Activated CD4-positive, alpha-beta T cell treated with anti-CD3 and anti-CD28 coated beads for 36 hours (primary cell): ENCODE data around the gene BMPER. TPM values are rescaled to one million over a fixed set of nuclear protein-coding genes. Genes with fewer than 3 reads are reported as not detected.

Source experiments
- ATAC-seq: fragments of 200-7000 bp; cut with Tn5 transposase; one replicate; pipeline ENCODE4 v1.10.0; 2021; ENCODE audit warnings: mild to moderate bottlenecking, moderate library complexity
- CTCF ChIA-PET: fragments of 350-600 bp; sonication (Branson Sonifier 250); formaldehyde crosslinking; loops from one replicate; lab custom pipeline; 2021; ENCODE audit warnings: antibody characterized with exemption; lab: Charles Lee
- POLR2A ChIA-PET: fragments of 350-600 bp; sonication (Branson Sonifier 250); formaldehyde crosslinking; loops from one replicate; lab custom pipeline; 2021; ENCODE audit warnings: antibody characterized with exemption, inconsistent platforms; lab: Charles Lee
- DNase-seq: peaks from one replicate; pipeline ENCODE4 v3.0.0-alpha.2; 2020
- H3K27ac Mint-ChIP-seq: one replicate; pipeline ENCODE4 v1.8.0; 2021; ENCODE audit warnings: mixed read lengths
- H3K27me3 Mint-ChIP-seq: one replicate; pipeline ENCODE4 v1.8.0; 2021; ENCODE audit warnings: mixed read lengths
- H3K36me3 Mint-ChIP-seq: one replicate; pipeline ENCODE4 v1.8.0; 2021; ENCODE audit warnings: low read depth, mixed read lengths
- H3K4me1 Mint-ChIP-seq: one replicate; pipeline ENCODE4 v1.8.0; 2021; ENCODE audit warnings: mixed read lengths
- H3K4me3 Mint-ChIP-seq: one replicate; pipeline ENCODE4 v1.8.0; 2021; ENCODE audit warnings: mild to moderate bottlenecking, moderate library complexity, mixed read lengths
- H3K9me3 Mint-ChIP-seq: one replicate; pipeline ENCODE4 v1.8.0; 2021; ENCODE audit warnings: low read depth, mixed read lengths
- intact Hi-C, 2 experiments: fragments of 100-400 bp; cut with DNase I in 1 of 2; cut with micrococcal nuclease in 1 of 2; formaldehyde crosslinking; loops; one replicate each; pipeline versions ENCODE4 v1.14.2 to v1.15.1; 2022 to 2024; cut with DNase I, micrococcal nuclease
- total RNA-seq, 2 experiments: library from RNA; stranded (reverse); gene quantifications; one replicate each; pipeline ENCODE4 v1.2.3, GENCODE V29; 2021

The BMPER gene
- total RNA-seq, 2 experiments from 2014 or later = not detected

GRCh38 chr7:33909318-33909717 is 4.0 kb downstream of the BMPER start:
- ChIA-PET POLR2A (no interaction called here), CTCF (interaction anchor here (0.6 to 4.3 kb wide), 3 partner anchors 13 to 467 kb away, joined by 3 to 15 read pairs (median 5); no protein-coding TSS in a partner anchor)
- Mint-ChIP-seq H3K4me1 (peaks cover 2% of the 10 kb centered on the region), H3K36me3 (no peaks in the 10 kb centered on the region), H3K27ac (no peak overlapping the region), H3K27me3 (peaks cover 27% of the 10 kb centered on the region), H3K4me3 (no peak overlapping the region), H3K9me3 (no peaks in the 10 kb centered on the region)
- ATAC-seq = no peak
- DNase-seq = no peak
- intact Hi-C loops = loop anchor here in 1 of 2 experiments (10.0 kb wide), 1 partner anchor 1345 kb away; the partner anchor contains the start of gene TBX20

- ChIA-PET POLR2A (no interaction called here), CTCF (interaction anchor here (0.6 to 4.3 kb wide), 3 partner anchors 14 to 467 kb away, joined by 3 to 15 read pairs (median 5); no protein-coding TSS in a partner anchor)
- intact Hi-C loops = loop anchor here in 1 of 2 experiments (10.0 kb wide), 1 partner anchor 1345 kb away; the partner anchor contains the start of gene TBX20
- H3K4me3 Mint-ChIP-seq = no peak overlapping the region
- H3K27ac Mint-ChIP-seq = no peak overlapping the region
- H3K4me1 Mint-ChIP-seq = no peaks in the 10 kb centered on the region
- H3K27me3 Mint-ChIP-seq = peaks cover 25% of the 10 kb centered on the region
- DNase-seq (no peak), ATAC-seq (no peak)
- no peaks in the 10 kb centered on the region for H3K36me3 Mint-ChIP-seq
- no peaks in the 10 kb centered on the region for H3K9me3 Mint-ChIP-seq
Measured at GRCh38 chr7:33909755-33910154, 4.4 kb downstream of the BMPER start.

DNA sequence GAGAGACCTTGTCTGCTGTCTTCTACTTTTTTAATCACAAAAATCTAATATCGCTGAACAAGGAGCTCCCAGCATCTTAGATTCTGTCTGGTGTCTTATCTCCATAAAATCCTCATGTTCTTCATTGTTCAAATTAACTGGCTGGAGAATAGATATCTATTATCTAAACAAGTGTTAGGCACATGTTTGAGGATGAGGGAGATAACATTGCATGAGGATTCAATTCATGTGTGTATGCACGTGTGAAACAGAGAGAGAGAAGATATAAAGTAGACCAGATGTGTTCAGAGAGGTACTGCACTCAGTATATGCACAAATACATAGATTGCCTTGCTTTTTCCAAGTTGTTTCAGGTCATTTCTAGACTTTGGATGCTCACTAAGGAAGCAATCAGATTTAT is 5.4 kb downstream of the BMPER start:
- ATAC-seq (no peak), DNase-seq (no peak)
- Mint-ChIP-seq H3K36me3 (no peaks in the 10 kb centered on the region), H3K9me3 (no peaks in the 10 kb centered on the region), H3K4me1 (no peaks in the 10 kb centered on the region), H3K27me3 (peaks cover 25% of the 10 kb centered on the region), H3K4me3 (no peak overlapping the region), H3K27ac (no peak overlapping the region)
- ChIA-PET CTCF (no interaction called here), POLR2A (no interaction called here)
- intact Hi-C loops = no loop called here

GRCh38 chr7:33916357-33917081 is 11.2 kb downstream of the BMPER start:
- intact Hi-C loops = no loop called here
- Mint-ChIP-seq H3K36me3 (no peaks in the 10 kb centered on the region), H3K27ac (no peak overlapping the region), H3K4me3 (no peak overlapping the region), H3K27me3 (no peaks in the 10 kb centered on the region), H3K4me1 (no peaks in the 10 kb centered on the region), H3K9me3 (no peaks in the 10 kb centered on the region)
- POLR2A ChIA-PET = no interaction called here
- DNase-seq (no peak), ATAC-seq (no peak)
- CTCF ChIA-PET = interaction anchor here (0.7 to 2.4 kb wide), 4 partner anchors 15 to 732 kb away, joined by 3 to 7 read pairs (median 4); no protein-coding TSS in a partner anchor

DNA sequence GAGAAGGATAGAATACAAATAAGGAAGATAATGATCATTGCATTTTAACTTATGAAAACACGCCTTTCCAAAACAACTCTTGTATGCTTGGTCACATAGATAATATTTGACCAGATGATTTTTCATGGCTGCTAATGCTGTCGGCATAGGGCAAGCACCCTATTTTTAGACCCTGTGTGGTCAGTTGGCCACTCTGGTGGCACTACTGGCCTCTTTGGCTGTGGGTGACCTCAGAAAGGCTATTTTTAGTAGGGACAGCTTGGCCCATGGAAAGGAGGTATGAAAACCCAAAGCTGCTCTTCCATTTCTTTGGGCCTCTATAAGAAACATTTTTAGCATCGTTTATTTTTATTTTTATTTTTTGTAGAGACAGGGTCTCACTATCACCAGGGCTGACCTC is 12.3 kb downstream of the BMPER start:
- H3K4me3 Mint-ChIP-seq = no peak overlapping the region
- no peak overlapping the region for H3K27ac Mint-ChIP-seq
- H3K4me1 Mint-ChIP-seq = no peaks in the 10 kb centered on the region
- ChIA-PET CTCF (no interaction called here), POLR2A (no interaction called here)
- no peaks in the 10 kb centered on the region for H3K36me3 Mint-ChIP-seq
- H3K27me3 Mint-ChIP-seq = no peaks in the 10 kb centered on the region
- ATAC-seq = no peak
- intact Hi-C loops = no loop called here
- H3K9me3 Mint-ChIP-seq = no peaks in the 10 kb centered on the region
- no peak for DNase-seq

DNA sequence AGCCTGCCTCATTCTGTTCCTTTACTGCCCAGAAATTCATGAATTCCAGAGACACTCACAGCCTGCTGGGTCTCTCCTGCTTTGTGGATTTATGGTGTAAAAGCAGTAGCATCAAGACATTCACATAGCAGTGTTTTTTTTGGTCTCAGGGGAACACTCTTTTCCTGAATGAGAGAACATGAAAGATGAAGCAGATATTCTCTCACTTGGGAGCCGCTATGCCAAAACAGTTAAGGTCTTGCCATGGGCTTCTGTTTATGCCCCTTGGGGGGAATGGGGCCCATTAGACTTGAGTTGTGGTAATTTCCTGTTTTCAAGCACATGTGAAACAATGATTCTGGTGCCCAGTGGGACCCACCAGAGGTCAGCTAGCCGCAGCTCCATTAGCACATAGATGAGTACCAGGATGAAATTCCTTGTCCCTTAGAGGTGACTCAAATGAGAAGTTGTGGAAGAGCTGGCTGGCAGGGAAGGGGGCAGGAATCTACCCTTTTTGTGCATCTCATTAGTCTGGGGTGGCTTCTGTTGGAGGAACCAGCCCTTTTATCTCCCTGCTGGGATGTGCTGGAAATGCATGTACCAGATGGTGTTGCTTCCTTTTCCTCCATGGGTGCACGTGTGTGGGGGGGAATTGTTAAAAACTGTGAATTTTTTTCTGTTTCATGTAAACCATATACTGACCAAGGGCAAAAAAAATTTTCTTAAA is 13.3 kb downstream of the BMPER start:
- H3K4me1 Mint-ChIP-seq = no peaks in the 10 kb centered on the region
- DNase-seq (no peak), ATAC-seq (no peak)
- CTCF ChIA-PET = no interaction called here
- no peaks in the 10 kb centered on the region for H3K36me3 Mint-ChIP-seq
- H3K4me3 Mint-ChIP-seq = no peak overlapping the region
- POLR2A ChIA-PET = no interaction called here
- intact Hi-C loops = no loop called here
- no peaks in the 10 kb centered on the region for H3K9me3 Mint-ChIP-seq
- no peak overlapping the region for H3K27ac Mint-ChIP-seq
- H3K27me3 Mint-ChIP-seq = no peaks in the 10 kb centered on the region

DNA sequence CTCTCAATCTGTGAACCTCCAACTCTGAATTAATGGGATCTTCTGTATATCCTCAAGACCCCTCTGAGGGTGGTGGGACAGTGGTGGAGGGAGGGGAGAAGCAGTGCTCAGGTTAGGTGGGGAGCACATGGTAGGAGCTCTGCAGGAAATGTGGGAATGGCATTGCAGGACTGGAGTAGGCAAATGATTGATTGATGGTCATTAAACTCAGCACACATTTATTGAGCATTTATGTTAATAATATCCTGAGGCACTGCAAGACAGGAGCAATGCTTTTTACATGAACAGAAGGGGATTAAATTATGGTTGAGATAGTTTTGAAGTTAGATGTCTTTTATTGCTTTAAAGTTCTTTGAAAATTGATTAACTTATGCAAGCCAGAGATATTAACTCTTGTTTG is 14.1 kb downstream of the BMPER start:
- Mint-ChIP-seq H3K9me3 (no peaks in the 10 kb centered on the region), H3K36me3 (no peaks in the 10 kb centered on the region), H3K27me3 (no peaks in the 10 kb centered on the region), H3K4me3 (no peak overlapping the region), H3K4me1 (no peaks in the 10 kb centered on the region), H3K27ac (no peak overlapping the region)
- intact Hi-C loops = no loop called here
- CTCF ChIA-PET = no interaction called here
- ATAC-seq = no peak
- POLR2A ChIA-PET = no interaction called here
- no peak for DNase-seq

DNA sequence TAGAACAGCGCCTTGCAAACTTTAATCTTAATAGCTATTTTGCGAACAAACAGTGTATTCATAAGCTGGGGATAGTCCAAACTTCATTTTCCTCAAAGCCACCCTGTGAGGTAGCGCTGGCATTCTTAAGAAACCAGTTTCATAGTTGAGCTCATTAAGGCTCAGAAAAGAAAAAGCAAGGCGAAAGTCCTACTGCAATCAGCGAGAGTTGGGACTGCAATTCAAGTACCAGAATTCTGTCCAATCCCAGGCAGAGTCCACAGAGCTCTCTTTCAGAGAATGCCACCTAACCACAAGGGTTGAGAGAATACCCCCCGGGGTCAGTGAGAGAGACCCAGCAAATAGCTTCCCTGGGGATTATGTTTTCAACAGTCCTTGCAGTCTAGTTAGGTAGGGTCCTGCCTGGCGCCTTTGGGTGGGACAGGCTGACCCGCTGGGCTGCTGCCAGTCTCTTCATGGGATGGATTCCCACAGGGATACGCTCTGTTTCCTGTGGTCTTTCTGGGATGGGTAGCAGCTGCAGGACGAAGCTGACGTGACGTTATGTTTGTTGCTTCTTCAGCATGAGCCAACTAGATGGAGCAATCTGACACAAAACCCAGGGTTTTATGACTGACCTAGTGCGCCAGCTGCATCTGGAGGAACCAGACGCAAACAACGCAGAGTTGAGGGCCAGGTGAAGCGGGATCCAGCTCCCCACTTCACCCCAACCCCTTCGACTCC is 16.0 kb downstream of the BMPER start:
- Mint-ChIP-seq H3K27ac (no peak overlapping the region), H3K4me3 (no peak overlapping the region), H3K36me3 (no peaks in the 10 kb centered on the region), H3K4me1 (no peaks in the 10 kb centered on the region), H3K27me3 (peaks cover 4% of the 10 kb centered on the region), H3K9me3 (no peaks in the 10 kb centered on the region)
- DNase-seq (no peak), ATAC-seq (no peak)
- ChIA-PET CTCF (interaction anchor here (0.6 to 1.8 kb wide), 4 partner anchors 9 to 146 kb away, joined by 3 to 5 read pairs (median 4); no protein-coding TSS in a partner anchor), POLR2A (no interaction called here)
- intact Hi-C loops = no loop called here

GRCh38 chr7:33922820-33923219 is 17.5 kb downstream of the BMPER start:
- CTCF ChIA-PET = interaction anchor here (1.6 kb wide), 1 partner anchor 10 kb away, joined by 5 read pairs; no protein-coding TSS in a partner anchor
- H3K27me3 Mint-ChIP-seq = peaks cover 4% of the 10 kb centered on the region

GRCh38 chr7:33923440-33924229 is 18.3 kb downstream of the BMPER start:
- Mint-ChIP-seq H3K4me3 (no peak overlapping the region), H3K4me1 (no peaks in the 10 kb centered on the region), H3K27me3 (peaks cover 4% of the 10 kb centered on the region), H3K36me3 (no peaks in the 10 kb centered on the region), H3K27ac (no peak overlapping the region), H3K9me3 (no peaks in the 10 kb centered on the region)
- ChIA-PET CTCF (interaction anchor here (0.6 to 1.6 kb wide), 2 partner anchors 9 to 20 kb away, joined by 4 to 5 read pairs; no protein-coding TSS in a partner anchor), POLR2A (no interaction called here)
- ATAC-seq (no peak), DNase-seq (no peak)
- intact Hi-C loops = no loop called here

More at GRCh38 chr7:33922820-33923219, 17.5 kb downstream of the BMPER start:
- intact Hi-C loops = no loop called here
- Mint-ChIP-seq H3K27ac (no peak overlapping the region), H3K4me1 (no peaks in the 10 kb centered on the region), H3K4me3 (no peak overlapping the region), H3K36me3 (no peaks in the 10 kb centered on the region), H3K9me3 (no peaks in the 10 kb centered on the region)
- ATAC-seq (no peak), DNase-seq (no peak)
- POLR2A ChIA-PET = no interaction called here

GRCh38 chr7:33926535-33926934 is 21.2 kb downstream of the BMPER start:
- POLR2A ChIA-PET = no interaction called here
- Mint-ChIP-seq H3K4me3 (no peak overlapping the region), H3K27ac (no peak overlapping the region), H3K9me3 (no peaks in the 10 kb centered on the region), H3K27me3 (peaks cover 4% of the 10 kb centered on the region), H3K36me3 (no peaks in the 10 kb centered on the region), H3K4me1 (no peaks in the 10 kb centered on the region)
- DNase-seq = no peak
- ATAC-seq = no peak
- intact Hi-C loops = no loop called here
- CTCF ChIA-PET = no interaction called here
